Measurements from ENCODE around the gene LAMA2.

Gene LAMA2

GRCh38 chr6:129472239-129472638 is 589.3 kb downstream of the LAMA2 start:
- no peak for DNase-seq

- DNase-seq = no peak
These were observed 590.6 kb downstream of the LAMA2 start for GRCh38 chr6:129473546-129473945.

GRCh38 chr6:129475477-129476247 is 592.7 kb downstream of the LAMA2 start:
- no peak for DNase-seq

DNA sequence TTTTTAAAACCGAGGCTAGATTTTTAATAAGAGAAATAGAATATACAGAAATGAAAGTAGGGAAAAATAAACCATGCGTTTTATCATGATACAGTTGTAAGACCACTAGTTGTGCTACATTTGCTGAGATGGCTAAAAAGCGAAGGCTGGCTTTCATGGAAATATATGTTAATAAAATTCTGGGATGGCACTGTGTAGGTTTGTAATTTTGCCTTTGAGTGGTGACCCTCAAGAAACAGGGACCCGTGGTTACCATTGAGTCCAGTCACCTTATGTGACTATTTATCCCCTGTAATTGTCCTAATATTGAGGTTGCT is 593.3 kb downstream of the LAMA2 start:
- no peak for DNase-seq

DNA sequence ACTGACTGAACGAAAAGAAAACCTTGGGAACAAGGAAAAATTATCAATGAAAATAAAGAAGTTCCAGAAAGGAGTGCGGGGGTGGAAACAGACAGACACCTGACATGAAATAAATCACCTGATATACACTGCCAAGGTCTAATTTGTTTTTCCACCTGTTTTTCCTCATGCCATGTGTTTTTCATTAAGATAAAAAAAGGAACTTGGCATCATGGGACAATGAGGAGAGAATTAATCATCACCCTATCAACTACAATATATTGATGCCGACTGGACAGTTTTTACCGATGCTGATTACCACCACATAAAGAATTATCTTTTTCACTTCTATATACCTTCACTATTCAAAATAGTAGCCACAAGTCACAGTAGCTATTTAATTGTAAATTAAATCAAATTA is 593.9 kb downstream of the LAMA2 start:
- no peak for DNase-seq

DNA sequence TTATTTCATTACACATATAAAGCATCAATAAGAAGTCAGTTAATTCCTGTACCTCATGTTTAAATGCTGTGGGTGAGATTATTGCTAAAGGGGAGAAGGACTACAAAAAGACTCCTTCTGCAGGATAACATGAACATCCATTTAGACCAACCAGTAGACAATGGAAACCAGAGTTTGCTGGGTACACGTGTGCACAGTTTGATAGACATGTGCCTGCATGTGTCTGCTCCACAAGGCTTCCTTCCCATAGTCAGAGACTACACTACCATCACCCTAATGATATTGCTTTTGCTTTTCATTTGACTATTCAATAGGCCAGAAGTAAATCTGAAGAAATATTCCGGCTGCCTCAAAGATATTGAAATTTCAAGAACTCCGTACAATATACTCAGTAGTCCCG is 595.4 kb downstream of the LAMA2 start:
- DNase-seq = no peak

GRCh38 chr6:129481706-129482105 is 598.8 kb downstream of the LAMA2 start:
- no peak for DNase-seq

DNA sequence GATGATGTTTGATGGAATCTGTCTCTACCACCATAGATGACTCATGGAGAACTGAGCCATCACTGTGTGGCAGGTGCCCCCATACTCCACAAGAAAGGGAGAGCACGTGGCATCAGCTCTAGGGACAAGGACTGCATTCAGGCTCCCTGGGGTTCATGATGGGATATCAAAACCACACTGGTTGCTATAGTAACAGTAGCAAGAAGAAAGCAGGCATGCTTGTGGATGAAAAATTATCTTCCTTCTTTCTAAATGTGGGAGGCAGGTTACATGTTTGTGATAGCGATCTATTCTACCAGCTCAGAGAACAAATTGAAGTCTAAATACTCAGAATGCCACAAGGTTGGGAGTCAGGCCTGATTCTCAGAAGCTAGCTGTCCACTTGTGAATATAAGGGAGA is 602.8 kb downstream of the LAMA2 start:
- no peak for DNase-seq

GRCh38 chr6:129486327-129486726 is 603.4 kb downstream of the LAMA2 start:
- DNase-seq = no peak

GRCh38 chr6:129488313-129488712 is 605.4 kb downstream of the LAMA2 start:
- no peak for DNase-seq

GRCh38 chr6:129489215-129489765 is 606.4 kb downstream of the LAMA2 start:
- DNase-seq = no peak

GRCh38 chr6:129490521-129491255 is 607.8 kb downstream of the LAMA2 start:
- DNase-seq = no peak

GRCh38 chr6:129491436-129491835 is 608.5 kb downstream of the LAMA2 start:
- DNase-seq = no peak

DNA sequence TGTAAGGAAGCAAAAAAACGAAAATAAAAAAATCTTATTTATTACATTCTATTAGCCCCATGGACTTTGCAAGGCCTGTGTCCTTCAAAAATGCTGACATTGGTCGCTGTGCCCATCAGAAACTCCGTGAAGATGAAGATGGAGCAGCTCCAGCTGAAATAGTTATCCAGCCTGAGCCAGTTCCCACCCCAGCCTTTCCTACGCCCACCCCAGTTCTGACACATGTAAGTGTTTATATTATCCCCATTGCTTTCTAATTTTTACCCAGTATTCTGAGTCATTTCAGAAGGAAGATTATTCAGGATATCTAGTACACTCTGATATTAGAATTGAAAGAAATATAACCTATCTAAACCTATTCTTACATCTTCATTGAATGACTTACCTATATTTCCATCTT is 609.3 kb downstream of the LAMA2 start:
- DNase-seq = no peak

DNA sequence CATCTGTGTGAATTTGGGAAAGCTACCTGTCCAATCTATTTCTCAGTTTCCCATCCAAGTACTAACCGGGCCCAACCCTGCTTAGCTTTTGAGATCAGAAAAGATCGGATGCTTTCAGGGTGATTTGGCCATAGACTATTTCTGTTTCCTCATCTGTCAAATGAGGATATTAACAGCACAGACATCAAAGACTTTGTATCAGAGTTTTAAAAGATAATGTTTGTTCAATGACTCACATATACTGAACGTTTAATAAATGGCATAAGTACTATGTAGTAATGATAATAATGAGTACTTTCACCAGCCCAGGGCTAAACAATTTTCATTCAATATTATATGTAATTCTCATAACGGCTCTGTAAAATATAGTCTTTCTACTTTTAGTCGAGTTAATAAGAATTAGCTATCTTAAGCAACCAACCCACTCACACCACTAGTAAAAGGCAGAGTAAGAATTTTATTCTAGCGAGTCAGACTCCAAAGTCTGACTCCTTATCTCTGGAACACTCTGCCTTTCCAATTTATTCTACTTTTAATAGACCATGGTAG is 610.5 kb downstream of the LAMA2 start:
- no peak for DNase-seq

DNA sequence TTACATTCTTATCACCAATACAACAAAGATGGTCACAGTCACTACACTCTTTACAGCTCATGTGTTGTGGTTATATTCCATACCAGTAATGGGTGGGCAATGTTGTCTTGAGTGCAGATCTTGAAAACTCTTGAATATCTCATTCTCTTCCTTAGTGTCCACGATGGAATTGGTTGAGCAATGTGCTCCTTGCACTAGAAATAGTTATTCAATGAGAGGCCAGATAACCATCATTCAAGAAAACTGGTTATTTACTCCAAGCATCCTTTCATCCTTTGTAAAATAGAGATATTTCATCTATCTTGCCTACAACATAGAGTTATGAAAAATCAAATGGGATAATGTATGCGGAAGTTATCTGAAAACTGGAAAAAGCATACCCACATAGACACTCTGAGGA is 611.2 kb downstream of the LAMA2 start:
- DNase-seq = no peak

- no peak for DNase-seq
These were observed 611.6 kb downstream of the LAMA2 start for GRCh38 chr6:129494586-129494985.

DNA sequence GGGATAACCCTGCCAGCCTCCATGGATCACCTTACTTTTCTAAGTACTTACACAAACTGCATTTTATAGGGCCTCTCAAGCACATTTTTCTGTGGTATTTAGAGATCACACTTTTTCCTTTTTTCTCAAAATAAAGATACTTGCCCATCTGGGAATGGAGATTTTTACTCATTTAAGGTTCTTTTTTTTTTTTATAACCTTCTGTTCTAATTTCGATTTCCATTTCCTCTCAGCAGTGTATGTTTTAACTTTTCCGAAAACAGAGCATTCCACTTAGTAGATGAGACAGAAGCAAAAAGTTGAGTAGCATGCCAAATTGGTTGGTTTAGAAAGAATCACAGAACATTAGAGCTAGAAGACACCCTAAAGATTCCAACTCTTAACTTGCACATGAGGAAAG is 612.7 kb downstream of the LAMA2 start:
- no peak for DNase-seq

GRCh38 chr6:129497481-129498441 is 614.8 kb downstream of the LAMA2 start:
- DNase-seq = no peak

DNA sequence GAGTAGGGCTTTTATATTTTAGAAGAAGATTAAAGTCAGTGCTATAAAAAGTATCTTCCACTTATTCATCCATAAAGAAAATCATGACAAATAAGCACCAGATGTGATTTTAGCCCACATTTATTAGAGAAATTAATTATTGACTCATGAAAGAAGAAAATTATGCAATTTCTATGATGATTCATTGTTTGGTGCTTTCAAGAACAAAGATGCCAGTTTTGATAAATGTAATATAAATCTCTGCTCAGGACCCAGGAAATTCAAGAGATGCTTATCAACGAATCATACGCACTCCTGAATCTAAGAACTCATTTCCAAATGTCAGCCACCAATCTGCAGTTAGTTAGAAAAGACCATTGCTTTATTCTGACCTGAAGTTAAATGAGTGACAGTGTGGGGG is 615.6 kb downstream of the LAMA2 start:
- DNase-seq = no peak

DNA sequence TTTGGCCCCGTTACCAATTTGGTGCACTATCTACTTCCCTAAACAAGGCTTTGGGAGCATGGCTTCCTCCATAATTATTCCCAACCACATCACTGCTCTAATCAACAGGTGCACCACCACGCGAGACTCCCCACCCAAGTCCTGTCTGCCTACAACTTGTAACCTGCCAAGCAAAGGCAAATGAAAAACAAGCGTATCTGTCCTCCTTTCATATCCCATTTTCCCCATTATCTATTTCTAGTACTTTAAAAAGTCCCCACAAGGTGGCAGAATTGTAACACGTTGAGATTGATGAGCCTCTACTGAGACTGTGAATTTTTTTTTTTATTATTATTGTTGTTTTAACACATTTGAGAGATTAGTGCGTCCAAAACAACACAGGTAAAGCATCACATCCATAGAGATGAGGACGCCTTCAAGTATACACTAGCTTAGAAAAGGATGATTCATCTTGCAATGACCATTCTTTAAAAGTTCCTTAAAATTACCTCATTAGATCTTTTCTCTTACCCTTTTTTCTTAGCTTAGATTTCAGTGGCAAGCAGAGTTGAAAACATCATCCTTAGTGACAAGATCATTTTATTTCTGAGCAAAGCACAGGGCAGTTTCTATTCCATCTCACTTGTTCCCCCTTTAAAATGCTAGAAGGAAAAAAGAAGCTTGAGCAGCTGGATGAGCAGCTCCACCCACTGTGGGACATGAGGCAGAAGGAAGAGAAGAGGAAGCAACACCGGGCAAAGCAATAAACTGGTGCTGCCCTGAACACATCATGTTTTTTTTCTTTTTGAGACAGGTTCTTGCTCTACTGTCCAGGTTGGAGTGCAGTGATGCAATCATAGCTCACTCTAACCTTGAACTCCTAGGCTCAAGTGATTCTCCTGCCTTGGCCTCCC is 616.3 kb downstream of the LAMA2 start:
- DNase-seq = no peak

DNA sequence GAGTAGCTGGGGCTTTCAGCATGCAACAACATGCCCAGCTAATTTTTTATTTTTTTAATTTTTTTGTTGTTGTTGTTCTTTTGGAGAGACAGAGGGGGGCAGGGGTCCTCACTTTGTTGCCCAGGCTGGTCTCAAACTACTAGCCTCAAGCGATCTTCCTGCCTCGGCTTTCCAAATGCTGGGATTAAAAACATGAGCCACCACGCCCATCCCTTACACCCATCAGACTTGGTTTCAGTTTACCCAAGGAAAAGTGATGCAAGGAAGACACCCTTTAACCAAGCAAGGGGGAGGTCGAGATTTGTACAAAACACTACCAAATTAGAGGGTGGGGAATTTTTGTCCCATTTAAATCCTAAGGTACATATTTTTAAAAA is 616.9 kb downstream of the LAMA2 start:
- DNase-seq = no peak

Data from NCI-H446 treated with DMSO at 0.1 percent for 48 hours (cell line).